NCI-H510A (cell line): Measurements from ENCODE around the gene DENND4B.
A peak's percentile ranks its signal among the peaks of the same experiment; 100 is the strongest.

Experiments
- DNase-seq: peaks from one replicate; lab custom pipeline; 2025; lab: John Stamatoyannopoulos, UW

The DENND4B gene

GRCh38 chr1:153886127-153886526 is 60.4 kb downstream of the DENND4B start:
- DNase-seq: no peak

GRCh38 chr1:153883223-153883622 is 63.3 kb downstream of the DENND4B start:
- DNase-seq: no peak

DNA sequence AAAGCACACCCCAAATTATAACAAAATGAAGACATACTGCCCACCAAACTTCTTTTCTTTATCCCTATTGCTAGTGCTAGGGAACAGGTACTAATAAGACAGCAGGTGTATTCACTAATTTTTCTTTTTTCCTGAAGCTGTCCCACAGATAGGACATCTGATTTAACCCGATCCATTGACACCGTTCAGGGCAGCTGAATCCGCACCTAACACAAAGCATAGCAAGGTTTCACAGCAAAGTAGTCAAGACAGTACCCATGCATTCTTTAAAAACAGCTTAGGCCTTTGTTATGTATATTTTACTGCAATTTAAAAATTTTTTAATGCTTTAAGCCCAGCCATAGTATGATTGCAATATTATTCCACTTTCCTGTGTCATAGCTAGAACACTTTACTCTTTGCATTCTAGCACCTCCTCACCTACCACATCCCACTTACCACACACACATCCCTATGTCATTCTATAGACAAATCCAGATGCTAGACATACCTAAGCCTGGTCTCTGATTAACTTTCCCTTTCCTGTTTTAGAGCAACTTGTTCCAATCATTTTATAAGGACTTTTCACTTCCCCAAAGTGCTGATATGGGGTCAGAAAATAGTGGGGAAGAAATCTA is 64.1 kb downstream of the DENND4B start:
- DNase-seq: no peak

DNA sequence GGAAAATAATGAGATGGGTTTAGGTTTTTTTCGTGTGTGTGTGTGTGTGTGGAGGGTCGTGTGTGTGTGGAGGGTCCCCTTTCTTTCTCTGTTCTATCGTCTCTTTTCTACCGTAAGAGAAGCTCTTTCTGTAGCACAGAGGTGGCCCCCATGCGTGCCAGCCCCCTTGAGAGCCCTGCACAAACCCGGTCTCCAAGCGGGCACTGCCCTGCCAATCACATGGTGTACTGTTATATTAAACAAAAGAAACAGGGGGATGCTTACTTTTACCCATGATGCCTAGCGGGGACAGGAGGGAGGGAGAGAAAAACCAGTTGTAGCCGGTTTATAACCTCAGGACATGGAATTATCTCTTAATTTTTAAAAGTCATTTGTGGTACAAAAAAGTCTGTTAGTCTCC is 64.8 kb downstream of the DENND4B start:
- DNase-seq: peak; percentile 63

DNA sequence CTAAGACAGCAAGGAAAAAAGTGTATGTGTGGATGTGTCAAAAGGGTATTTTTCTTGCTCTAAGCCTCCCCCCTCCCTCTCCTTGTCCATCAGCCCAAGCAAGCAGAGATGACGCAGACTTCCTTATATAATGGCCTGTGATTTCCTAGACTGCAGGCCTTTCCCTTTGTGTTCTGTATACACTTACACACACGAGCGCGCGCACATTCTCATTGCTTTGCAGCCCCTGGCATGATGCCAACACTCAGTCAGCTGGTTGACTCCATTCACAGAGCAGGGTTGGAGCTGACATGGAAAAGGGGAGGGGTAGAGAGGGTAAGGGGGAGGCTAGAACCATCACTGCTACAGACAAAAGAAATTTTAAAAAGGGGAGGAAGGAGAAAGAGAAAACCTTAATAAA is 65.6 kb downstream of the DENND4B start:
- DNase-seq: peak; percentile 97

GRCh38 chr1:153880024-153880423 is 66.5 kb downstream of the DENND4B start:
- no peak for DNase-seq
